Ectodermal cell (in vitro differentiated cells): ENCODE data around the gene SERBP1.

Experiments
- H3K27ac ChIP-seq: 2 replicates; pipeline ENCODE4 v1.7.0; 2013; ENCODE audit warnings: mild to moderate bottlenecking, low read depth, low read length; ENCODE audit not compliant: insufficient read depth, poor library complexity, severe bottlenecking
- H3K27me3 ChIP-seq: 2 replicates; pipeline ENCODE4 v1.7.0; 2013; ENCODE audit warnings: mild to moderate bottlenecking, low read length; ENCODE audit not compliant: insufficient read depth, control insufficient read depth, poor library complexity, severe bottlenecking
- H3K36me3 ChIP-seq: one replicate; pipeline ENCODE4 v1.7.0; 2013; ENCODE audit warnings: low read length; ENCODE audit not compliant: control insufficient read depth, insufficient read depth
- H3K4me1 ChIP-seq: one replicate; pipeline ENCODE4 v1.7.0; 2013; ENCODE audit warnings: low read length; ENCODE audit not compliant: control insufficient read depth, insufficient read depth
- H3K4me3 ChIP-seq: 2 replicates; pipeline ENCODE4 v1.7.0; 2013; ENCODE audit warnings: low read depth, low read length, control low read depth; ENCODE audit not compliant: insufficient read depth
- H3K9me3 ChIP-seq: 2 replicates; pipeline ENCODE4 v1.7.0; 2013; ENCODE audit warnings: mild to moderate bottlenecking, low read length, moderate library complexity; ENCODE audit not compliant: control insufficient read depth
- WGBS, 2 experiments: methylation state at CpG; one replicate each; pipeline ENCODE4 v1.1.7; 2013; ENCODE audit warnings: missing lambda C conversion rate in 2 of 2; 5-methylcytosine and 5-hydroxymethylcytosine counted together

SERBP1 gene

DNA sequence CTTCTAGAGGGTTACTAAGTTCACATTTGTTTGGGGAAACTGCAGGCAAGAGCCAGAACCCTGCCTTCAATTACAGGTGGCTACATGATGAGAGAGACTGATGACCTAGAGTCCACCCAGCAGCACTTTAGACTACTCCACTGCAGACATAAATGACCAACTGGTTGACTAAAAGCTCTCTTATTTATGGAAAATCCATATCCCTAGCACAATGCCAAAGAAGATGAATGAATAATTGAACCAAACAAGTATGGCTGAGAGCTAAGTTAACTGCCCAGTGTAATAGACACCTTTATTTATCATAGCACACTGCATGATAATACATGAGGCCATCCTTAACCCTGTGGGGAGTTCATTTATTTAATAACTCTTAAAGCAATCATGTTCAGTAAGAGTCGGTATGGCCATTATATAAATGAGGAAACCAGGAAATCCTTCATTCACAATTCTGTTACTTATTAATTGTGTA, 62.1 kb downstream of the SERBP1 start:
- Histone ChIP-seq H3K4me3 (no peak overlapping the region), H3K27ac (no peak overlapping the region), H3K36me3 (no peaks in the 10 kb centered on the region), H3K9me3 (no peaks in the 10 kb centered on the region), H3K27me3 (no peaks in the 10 kb centered on the region), H3K4me1 (no peaks in the 10 kb centered on the region)
- WGBS, 2 experiments, result no CpG with 5 or more reads among the region's 1 CpG

DNA sequence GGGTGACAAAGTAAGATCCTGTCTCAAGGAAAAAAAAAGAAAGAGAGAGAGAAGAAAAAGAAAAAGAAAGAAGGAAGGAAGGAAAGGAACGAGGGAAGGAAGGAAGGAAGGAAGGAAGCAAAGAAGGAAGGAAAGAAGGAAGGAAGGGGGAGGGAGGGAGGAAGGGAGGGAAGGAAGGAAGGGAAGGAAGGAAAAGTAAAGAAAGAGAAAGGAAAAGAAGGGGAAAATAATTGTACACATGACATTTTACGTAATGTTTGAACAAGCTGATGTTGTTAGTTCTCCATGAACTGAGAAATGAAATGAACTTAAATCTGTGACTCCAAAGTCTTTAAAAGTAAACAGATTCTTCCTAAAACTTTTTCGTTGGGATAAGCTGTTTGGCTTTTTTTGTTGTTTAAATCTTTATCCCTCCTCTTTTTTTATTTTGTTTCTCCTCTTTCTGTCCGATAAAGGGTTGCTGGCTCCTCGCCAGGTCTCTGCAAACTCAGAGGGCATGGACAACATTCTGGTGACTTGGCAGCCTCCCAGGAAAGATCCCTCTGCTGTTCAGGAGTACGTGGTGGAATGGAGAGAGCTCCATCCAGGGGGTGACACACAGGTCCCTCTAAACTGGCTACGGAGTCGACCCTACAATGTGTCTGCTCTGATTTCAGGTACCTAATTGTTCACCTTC, 62.7 kb downstream of the SERBP1 start:
- WGBS, 2 experiments, result 90% methylated on average over 8 of the region's 8 CpGs
- H3K4me1 ChIP-seq, result no peaks in the 10 kb centered on the region
- no peaks in the 10 kb centered on the region for H3K36me3 ChIP-seq
- H3K27ac ChIP-seq, result no peak overlapping the region
- no peaks in the 10 kb centered on the region for H3K27me3 ChIP-seq
- H3K4me3 ChIP-seq, result no peak overlapping the region
- no peaks in the 10 kb centered on the region for H3K9me3 ChIP-seq

DNA sequence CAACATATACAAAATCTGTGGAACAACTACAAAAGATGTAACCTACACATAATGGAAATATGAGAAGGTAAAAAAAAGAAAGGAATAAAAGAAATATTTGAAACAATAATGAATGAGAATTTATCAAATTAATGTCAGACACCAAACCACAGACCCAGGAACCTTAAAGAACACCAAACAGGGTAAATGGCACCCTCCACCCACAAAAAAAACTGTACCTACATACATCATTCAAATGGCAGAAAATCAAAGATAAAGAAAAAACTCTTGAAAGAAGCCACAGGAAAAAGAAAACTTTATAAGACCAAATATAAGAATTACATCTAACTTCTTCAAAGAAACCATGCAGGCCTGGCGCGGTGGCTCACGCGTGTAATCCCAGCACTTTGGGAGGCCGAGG, 68.6 kb downstream of the SERBP1 start:
- no peak overlapping the region for H3K4me3 ChIP-seq
- WGBS, 2 experiments, result 95 to 100% methylated on average over 5 of the region's 5 CpGs
- H3K4me1 ChIP-seq, result no peaks in the 10 kb centered on the region
- H3K27ac ChIP-seq, result no peak overlapping the region
- H3K36me3 ChIP-seq, result no peaks in the 10 kb centered on the region
- H3K9me3 ChIP-seq, result no peaks in the 10 kb centered on the region
- no peaks in the 10 kb centered on the region for H3K27me3 ChIP-seq

DNA sequence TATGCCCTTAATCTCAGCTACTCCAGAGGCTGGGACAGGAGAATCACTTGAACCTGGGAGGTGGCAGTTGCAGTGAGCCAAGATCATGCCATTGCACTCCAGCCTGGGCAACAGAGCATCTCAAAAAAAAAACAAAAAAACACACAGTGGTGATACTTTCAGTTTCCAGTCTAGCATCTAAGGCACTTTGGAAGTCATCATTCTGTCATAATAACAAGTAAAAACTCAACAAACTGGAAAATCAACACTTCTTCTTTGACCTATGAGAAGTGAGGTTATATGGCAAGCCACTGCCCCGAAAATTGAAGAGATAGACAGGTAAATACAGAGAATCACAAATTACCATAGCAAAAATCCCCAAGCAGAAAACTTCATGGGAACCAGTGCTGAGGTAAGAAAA, 70.6 kb downstream of the SERBP1 start:
- H3K27me3 ChIP-seq, result no peaks in the 10 kb centered on the region
- H3K4me1 ChIP-seq, result peaks cover 4% of the 10 kb centered on the region
- no peak overlapping the region for H3K27ac ChIP-seq
- no peaks in the 10 kb centered on the region for H3K9me3 ChIP-seq
- 100% methylated on average over 1 of the region's 1 CpG; no CpG with 5 or more reads in 1 of the 2 experiments for WGBS, 2 experiments
- no peak overlapping the region for H3K4me3 ChIP-seq
- H3K36me3 ChIP-seq, result no peaks in the 10 kb centered on the region
